ENCODE data around the gene FYN. TPM values are rescaled to one million over a fixed set of nuclear protein-coding genes. Genes with fewer than 3 reads are reported as not detected.

FYN gene
- total RNA-seq, 1 experiment from 2014 or later, result 18.5 TPM

GRCh38 chr6:111802015-111802414 lies 71.2 kb downstream of the FYN start:
- H3K4me1 ChIP-seq (ENCODE audit: control insufficient read depth in 1 of 2, insufficient read depth in 2 of 2, low read length in 2 of 2), result peaks cover 6 to 13% of the 10 kb centered on the region in 2 experiments; a peak in 3 of 4 replicates
- no TSS peak for BruUV-seq (replicated peaks)

GRCh38 chr6:111800821-111801220 lies 72.4 kb downstream of the FYN start:
- ChIA-PET RAD21 (ENCODE audit: low non-redundant PET in 1 of 2, low total read pairs in 2 of 2, uncharacterized antibody in 2 of 2, unreplicated experiment in 2 of 2) (no interaction called here), CTCF (no interaction called here), POLR2A (no interaction called here)
- no TSS peak for BruUV-seq (replicated peaks)
- TF ChIP-seq SP1 (IDR thresholded peaks at IDR 0.05; ENCODE audit: low read depth), result no peak
- H3K27me3 ChIP-seq (ENCODE audit: insufficient read depth, low read length), result no peaks in the 10 kb centered on the region
- intact Hi-C loops (cut with micrococcal nuclease), result no loop called here
- H2AFZ ChIP-seq (ENCODE audit: low read depth, low read length, poor library complexity, severe bottlenecking), result no peak overlapping the region
- ATAC-seq, result no peak
- H3K36me3 ChIP-seq (ENCODE audit: control insufficient read depth in 1 of 2, insufficient read depth in 2 of 2, low read length in 2 of 2), result no peaks in the 10 kb centered on the region
- no peaks in the 10 kb centered on the region for H3K79me2 ChIP-seq (ENCODE audit: insufficient read depth, low read length)
- no peaks in the 10 kb centered on the region for H3K9me3 ChIP-seq (ENCODE audit: control insufficient read depth in 1 of 2, insufficient read depth in 1 of 2, low read depth in 1 of 2, low read length in 2 of 2)
- H4K20me1 ChIP-seq (ENCODE audit: insufficient read depth), result no peaks in the 10 kb centered on the region
- DNase-seq (ENCODE audit: low read depth, low spot score), result no peak
- no peak overlapping the region for H3K27ac ChIP-seq (ENCODE audit: low read depth, low read length)
- no peak overlapping the region for H3K9ac ChIP-seq (ENCODE audit: low read length)
- no peaks in the 10 kb centered on the region for H3K9me2 ChIP-seq (ENCODE audit: insufficient read depth)
- no peak overlapping the region for H3K4me3 ChIP-seq (replicated peaks in 1 of 2; ENCODE audit: low read depth in 1 of 2, low read length in 2 of 2)
- peaks cover 5 to 7% of the 10 kb centered on the region in 2 experiments; a peak in 3 of 4 replicates for H3K4me1 ChIP-seq (ENCODE audit: control insufficient read depth in 1 of 2, insufficient read depth in 2 of 2, low read length in 2 of 2)
- H3K4me2 ChIP-seq (ENCODE audit: low read length), result no peak overlapping the region

More at GRCh38 chr6:111802015-111802414, 71.2 kb downstream of the FYN start:
- Histone ChIP-seq H2AFZ (ENCODE audit: low read depth, low read length, poor library complexity, severe bottlenecking) (no peak overlapping the region), H3K27ac (ENCODE audit: low read depth, low read length) (no peak overlapping the region), H3K4me2 (ENCODE audit: low read length) (no peak overlapping the region), H4K20me1 (ENCODE audit: insufficient read depth) (no peaks in the 10 kb centered on the region), H3K79me2 (ENCODE audit: insufficient read depth, low read length) (no peaks in the 10 kb centered on the region), H3K9me3 (ENCODE audit: control insufficient read depth in 1 of 2, insufficient read depth in 1 of 2, low read depth in 1 of 2, low read length in 2 of 2) (no peaks in the 10 kb centered on the region), H3K27me3 (ENCODE audit: insufficient read depth, low read length) (no peaks in the 10 kb centered on the region), H3K9ac (ENCODE audit: low read length) (no peak overlapping the region), H3K36me3 (ENCODE audit: control insufficient read depth in 1 of 2, insufficient read depth in 2 of 2, low read length in 2 of 2) (no peaks in the 10 kb centered on the region), H3K9me2 (ENCODE audit: insufficient read depth) (no peaks in the 10 kb centered on the region), H3K4me3 (replicated peaks in 1 of 2; ENCODE audit: low read depth in 1 of 2, low read length in 2 of 2) (no peak overlapping the region)
- DNase-seq (ENCODE audit: low read depth, low spot score), result no peak
- TF ChIP-seq SIN3A (IDR thresholded peaks at IDR 0.05; ENCODE audit: low read depth), result no peak
- TF ChIP-seq EGR1 (IDR thresholded peaks at IDR 0.05; ENCODE audit: low read depth), result no peak
- TF ChIP-seq JUND (IDR thresholded peaks at IDR 0.05), result no peak
- intact Hi-C loops (cut with micrococcal nuclease), result no loop called here
- ChIA-PET RAD21 (ENCODE audit: low non-redundant PET in 1 of 2, low total read pairs in 2 of 2, uncharacterized antibody in 2 of 2, unreplicated experiment in 2 of 2) (interaction anchor here in 1 of 2 experiments (0.7 kb wide), 1 partner anchor 28 kb away, joined by 3 read pairs; no protein-coding TSS in a partner anchor), POLR2A (no interaction called here), CTCF (no interaction called here)
- no peak for ATAC-seq
